Activated CD4-positive, alpha-beta T cell treated with anti-CD3 and anti-CD28 coated beads, Interleukin-2, amount 50 U/mL, for 4 hours (primary cell): ENCODE data around the gene WDR77.
A peak's percentile ranks its signal among the peaks of the same experiment; 100 is the strongest.

Experiments used
- DNase-seq, 2 experiments: peaks; one replicate each; pipeline ENCODE4 v3.0.0-alpha.2; 2020

WDR77 gene

GRCh38 chr1:111468717-111469100, 19.7 kb upstream of the WDR77 start:
- no peak for DNase-seq

- no peak for DNase-seq
These were observed 19.0 kb upstream of the WDR77 start for GRCh38 chr1:111467865-111468716.

GRCh38 chr1:111466480-111466879, 17.4 kb upstream of the WDR77 start:
- DNase-seq = no peak

GRCh38 chr1:111465754-111466153, 16.7 kb upstream of the WDR77 start:
- DNase-seq = no peak

- no peak for DNase-seq
These were observed 14.1 kb upstream of the WDR77 start for GRCh38 chr1:111463029-111463683.

- DNase-seq = no peak
These were observed 13.4 kb upstream of the WDR77 start for GRCh38 chr1:111462370-111463028.

GRCh38 chr1:111461765-111462164, 12.7 kb upstream of the WDR77 start:
- no peak for DNase-seq

GRCh38 chr1:111455642-111456031, 6.6 kb upstream of the WDR77 start:
- DNase-seq = no peak

- DNase-seq = no peak
These were observed 6.0 kb upstream of the WDR77 start for GRCh38 chr1:111454859-111455641.

GRCh38 chr1:111453706-111454105, 4.7 kb upstream of the WDR77 start:
- DNase-seq = no peak

GRCh38 chr1:111452581-111452980, 3.5 kb upstream of the WDR77 start:
- no peak for DNase-seq

- DNase-seq = no peak
These were observed 1.1 kb upstream of the WDR77 start for GRCh38 chr1:111450185-111450584.

- no peak for DNase-seq
These were observed 604 bp upstream of the WDR77 start for GRCh38 chr1:111449703-111450017.

- peak; percentile 21 to 31 for DNase-seq
These were observed 556 bp downstream of the WDR77 start for GRCh38 chr1:111448482-111448917.

GRCh38 chr1:111446967-111447892, 1.8 kb downstream of the WDR77 start:
- DNase-seq = no peak

GRCh38 chr1:111446546-111446945, 2.5 kb downstream of the WDR77 start:
- no peak for DNase-seq

- DNase-seq = no peak
These were observed 5.0 kb downstream of the WDR77 start for GRCh38 chr1:111444031-111444430.

GRCh38 chr1:111442457-111442856, 6.6 kb downstream of the WDR77 start:
- DNase-seq = no peak

- peak; percentile 66 to 68 for DNase-seq
These were observed 7.4 kb downstream of the WDR77 start for GRCh38 chr1:111441573-111442192.

- DNase-seq = no peak
These were observed 9.3 kb downstream of the WDR77 start for GRCh38 chr1:111439461-111440351.
